DOHH2 (cell line): Measurements from ENCODE around the gene RPL41.

Source experiments
- CTCF ChIP-seq: fragments of 200-600 bp; sonication (generic); IDR thresholded peaks from one replicate; pipeline ENCODE4 v1.5.1; 2014; ENCODE audit warnings: antibody characterized with exemption, mild to moderate bottlenecking, low read depth, low read length; ENCODE audit not compliant: poor library complexity, severe bottlenecking
- EZH2phosphoT487 ChIP-seq: fragments of 200-600 bp; sonication (generic); IDR thresholded peaks from 2 replicates; pipeline ENCODE4 v1.6.1; 2017; ENCODE audit warnings: borderline replicate concordance, mild to moderate bottlenecking, antibody characterized with exemption, low read length, moderate library complexity, mixed read lengths

GRCh38 chr12:56164345-56164729 is 47.9 kb downstream of the RPL41 start:
- no peak for TF ChIP-seq CTCF
- no peak for TF ChIP-seq EZH2phosphoT487
